ENCODE results near the gene TNFRSF8. TPM values are rescaled to one million over a fixed set of nuclear protein-coding genes. Genes with fewer than 3 reads are reported as not detected.
A peak's percentile ranks its signal among the peaks of the same experiment; 100 is the strongest.
"Not testable (repeated sequence)": the region's sequence is repeated elsewhere in the genome, so short reads cannot be mapped to it uniquely, and the experiment has no call there.

TNFRSF8 gene
- total RNA-seq, 2 donors from 2014 or later: 16.3 to 77.3 TPM

DNA sequence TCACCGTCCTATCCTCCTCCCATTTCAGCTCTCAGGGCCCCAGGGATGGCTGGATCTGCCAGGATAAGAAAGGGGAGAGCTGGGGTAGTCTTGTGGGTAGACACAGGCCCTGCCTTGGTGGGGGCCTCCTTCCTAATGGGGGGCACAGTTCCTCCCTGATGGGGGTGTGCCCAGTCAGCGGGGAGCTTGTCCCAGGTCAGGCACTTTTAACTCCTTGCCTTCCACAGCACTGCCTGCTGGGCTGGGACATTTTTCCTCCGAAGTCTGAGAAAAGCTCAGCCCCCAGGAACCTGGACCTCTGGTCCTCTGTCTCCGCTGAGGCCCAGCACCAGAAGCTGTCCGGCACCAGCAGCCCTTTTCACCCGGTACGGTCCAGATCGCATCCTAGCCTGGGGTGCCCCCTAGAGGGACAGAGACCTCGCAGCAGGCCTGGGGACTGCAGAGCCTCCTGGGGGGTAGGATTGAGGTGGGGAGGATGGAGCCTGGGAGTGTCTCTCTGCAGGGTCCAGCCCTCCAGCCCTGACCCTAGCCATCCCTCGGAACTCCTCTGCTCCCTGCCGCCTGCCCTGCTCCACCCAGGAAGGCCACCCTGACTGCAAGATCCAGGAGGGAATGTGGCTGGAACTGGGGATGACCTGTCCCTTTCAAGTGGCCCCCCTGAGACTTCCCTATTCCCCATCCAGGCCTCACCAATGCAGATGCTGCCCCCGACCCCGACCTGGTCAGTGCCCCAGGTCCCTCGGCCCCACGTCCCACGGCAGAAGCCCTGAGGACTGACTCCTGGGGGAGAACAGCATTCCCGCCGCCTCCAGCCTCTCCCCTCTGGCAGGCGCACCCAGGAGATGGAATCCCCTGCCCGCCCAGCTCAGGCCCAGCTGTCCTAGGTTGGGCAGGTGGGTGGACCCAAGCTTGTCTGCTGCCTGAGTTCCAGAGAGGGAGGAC lies 31.8 kb upstream of the TNFRSF8 start:
- Mint-ChIP-seq H3K36me3 (peaks cover 13% of the 10 kb centered on the region), H3K27me3 (no peaks in the 10 kb centered on the region), H3K4me1 (ENCODE audit: low read depth in 2 of 2) (peaks cover 4 to 15% of the 10 kb centered on the region in 2 donors), H3K4me3 (no peak overlapping the region), H3K9me3 (no peaks in the 10 kb centered on the region), H3K27ac (no peak overlapping the region)
- DNase-seq (ENCODE audit: low spot score) (no peak), ATAC-seq (peak; percentile 64 to 73)

DNA sequence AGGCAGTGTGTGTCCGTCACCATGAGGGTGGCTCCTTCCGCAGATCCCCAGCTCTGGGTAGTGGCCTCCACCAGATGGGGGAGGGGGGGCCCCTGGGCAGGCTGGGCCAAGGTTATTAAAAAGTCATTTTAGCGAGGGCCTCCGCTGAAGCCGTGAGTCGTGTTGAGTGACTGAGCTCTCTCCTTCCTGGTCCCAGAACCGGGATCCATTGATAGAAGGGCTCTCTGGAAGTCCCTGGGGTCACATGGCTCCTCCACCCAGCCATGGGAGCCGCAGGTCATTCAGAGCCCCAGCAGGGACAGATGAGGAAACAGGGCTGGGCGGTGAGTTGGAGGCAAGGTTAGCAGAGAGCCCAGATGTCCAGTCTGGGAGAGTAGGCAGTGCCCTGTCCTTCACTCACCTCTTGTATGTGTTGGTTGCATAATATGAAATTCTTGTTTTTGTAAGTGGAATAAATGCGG lies 30.9 kb upstream of the TNFRSF8 start:
- H3K9me3 Mint-ChIP-seq: no peaks in the 10 kb centered on the region

DNA sequence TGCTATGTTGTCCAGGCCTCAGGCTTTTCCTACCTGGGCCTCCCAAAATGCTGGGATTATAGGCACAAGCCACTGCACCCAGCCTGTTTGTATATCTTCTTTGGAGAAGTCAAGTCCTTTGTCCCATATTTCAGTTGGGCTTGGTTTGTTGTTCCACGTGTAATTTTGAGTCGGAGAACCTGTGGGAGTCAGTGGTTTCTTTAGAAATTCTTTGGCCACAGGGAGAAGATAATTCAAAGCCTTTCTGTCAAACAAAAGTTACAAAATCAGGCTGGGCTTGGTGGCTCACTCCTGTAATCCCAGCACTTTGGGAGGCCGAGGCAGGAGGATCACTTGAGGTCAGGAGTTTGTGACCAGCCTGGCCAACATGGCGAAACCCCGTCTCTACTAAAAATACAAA lies 29.7 kb upstream of the TNFRSF8 start:
- not testable (repeated sequence) for H3K36me3 Mint-ChIP-seq; DNase-seq (ENCODE audit: low spot score); H3K4me3 Mint-ChIP-seq; ATAC-seq; H3K27me3 Mint-ChIP-seq; H3K9me3 Mint-ChIP-seq; H3K27ac Mint-ChIP-seq
- peaks cover 12 to 13% of the 10 kb centered on the region in 2 donors for H3K4me1 Mint-ChIP-seq (ENCODE audit: low read depth in 2 of 2)

More for the DNA sequence above, 30.9 kb upstream of the TNFRSF8 start:
- no peaks in the 10 kb centered on the region for H3K27me3 Mint-ChIP-seq
- H3K4me1 Mint-ChIP-seq (ENCODE audit: low read depth in 2 of 2): peaks cover 4 to 12% of the 10 kb centered on the region in 2 donors
- no peak overlapping the region for H3K27ac Mint-ChIP-seq
- DNase-seq (ENCODE audit: low spot score) (no peak), ATAC-seq (no peak)
- no peak overlapping the region for H3K4me3 Mint-ChIP-seq
- H3K36me3 Mint-ChIP-seq: peaks cover 6% of the 10 kb centered on the region

DNA sequence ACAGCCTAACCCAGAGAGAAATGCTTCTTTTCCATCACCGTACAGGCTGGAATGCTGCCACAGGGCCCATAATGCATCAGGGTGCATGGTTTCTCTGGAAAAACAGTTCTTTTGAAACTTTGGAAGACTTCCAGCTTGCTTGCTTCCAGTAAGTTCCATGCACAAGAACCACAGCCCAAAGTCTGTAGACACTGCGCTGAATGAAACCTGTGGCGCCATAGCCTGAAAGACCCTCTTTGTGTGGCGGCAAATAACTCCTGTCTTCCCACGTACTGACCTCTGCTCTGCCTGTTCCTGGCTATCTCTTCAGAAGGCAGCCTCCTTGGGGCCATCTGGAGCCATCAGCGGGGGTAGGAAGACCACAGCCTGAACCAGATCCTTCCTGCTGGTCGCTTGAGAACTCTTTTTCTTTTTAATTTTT lies 28.7 kb upstream of the TNFRSF8 start:
- H3K4me3 Mint-ChIP-seq: no peak overlapping the region
- no peaks in the 10 kb centered on the region for H3K9me3 Mint-ChIP-seq
- no peak overlapping the region for H3K27ac Mint-ChIP-seq
- H3K27me3 Mint-ChIP-seq: no peaks in the 10 kb centered on the region
- no peaks in the 10 kb centered on the region for H3K36me3 Mint-ChIP-seq
- no peak for DNase-seq (ENCODE audit: low spot score)
- H3K4me1 Mint-ChIP-seq (ENCODE audit: low read depth in 2 of 2): peaks cover 16 to 18% of the 10 kb centered on the region in 2 donors
- no peak for ATAC-seq

DNA sequence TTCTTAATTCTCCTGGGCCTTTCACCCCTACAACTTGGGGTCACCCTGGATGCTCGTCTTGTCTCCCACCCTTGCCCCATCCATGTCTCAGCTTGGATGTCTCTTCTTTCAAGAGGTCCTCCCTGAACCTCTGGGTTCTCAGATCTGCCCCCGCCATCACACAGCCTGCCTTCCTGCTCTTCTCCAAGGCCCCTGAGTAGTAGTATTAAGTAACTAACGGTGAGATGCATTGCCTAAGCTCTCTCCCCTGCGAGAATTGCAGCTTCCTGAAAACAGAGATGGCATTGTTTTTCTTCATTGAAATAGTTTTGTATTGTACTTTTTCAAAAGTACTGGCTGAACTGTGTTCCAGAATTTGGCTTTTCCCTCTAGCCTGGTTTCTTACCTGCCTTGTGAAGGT lies 27.8 kb upstream of the TNFRSF8 start:
- Mint-ChIP-seq H3K27ac (peak overlapping the region in 1 of 2 donors; percentile 54), H3K27me3 (no peaks in the 10 kb centered on the region), H3K36me3 (no peaks in the 10 kb centered on the region), H3K9me3 (no peaks in the 10 kb centered on the region), H3K4me1 (ENCODE audit: low read depth in 2 of 2) (peaks cover 16 to 18% of the 10 kb centered on the region in 2 donors), H3K4me3 (no peak overlapping the region)
- no peak for DNase-seq (ENCODE audit: low spot score)
- ATAC-seq: no peak

DNA sequence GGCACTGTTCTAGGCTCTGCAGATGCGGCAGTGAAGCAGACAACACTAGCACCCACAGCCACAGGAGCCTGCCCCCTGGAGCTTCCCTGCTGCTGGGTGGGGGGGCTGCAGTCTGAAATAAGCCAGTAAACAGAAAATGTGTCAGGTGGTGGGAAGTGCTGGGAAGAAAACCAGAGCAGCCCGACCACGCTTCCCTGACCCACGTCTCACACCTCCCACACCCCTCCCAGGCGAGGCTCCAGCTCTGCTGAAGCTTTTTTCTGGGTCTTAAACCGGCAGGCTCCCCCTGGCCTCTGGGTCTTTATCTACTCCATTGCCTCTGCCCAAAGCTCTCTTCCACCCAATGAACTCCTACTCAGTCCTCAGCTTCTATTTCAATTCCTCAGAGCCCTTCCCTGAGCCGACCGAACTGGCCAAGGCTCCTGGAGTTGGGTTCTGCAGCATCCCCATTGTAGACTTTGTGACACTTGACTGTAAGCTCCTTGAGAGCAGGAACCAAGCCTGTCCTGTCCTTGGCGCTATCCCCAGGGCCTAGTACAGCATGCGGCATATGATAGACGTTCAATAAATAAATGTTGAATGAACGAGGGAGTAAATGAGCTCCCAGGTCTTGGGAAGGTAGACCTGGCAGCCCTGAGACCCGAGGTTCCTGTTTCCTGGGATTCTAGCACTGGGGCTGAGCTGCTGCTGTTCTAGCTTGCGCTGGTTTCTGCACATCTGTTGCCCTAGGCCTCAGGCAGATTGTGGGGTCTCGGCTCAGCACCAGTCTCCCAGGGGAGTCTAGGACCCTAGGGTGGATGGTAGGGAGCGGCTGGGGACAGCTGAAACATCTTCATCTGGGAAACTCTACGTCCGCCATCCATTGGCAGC lies 25.4 kb upstream of the TNFRSF8 start:
- Mint-ChIP-seq H3K27ac (no peak overlapping the region), H3K9me3 (no peaks in the 10 kb centered on the region), H3K36me3 (no peaks in the 10 kb centered on the region), H3K27me3 (no peaks in the 10 kb centered on the region), H3K4me3 (no peak overlapping the region), H3K4me1 (ENCODE audit: low read depth in 2 of 2) (peaks cover 16 to 18% of the 10 kb centered on the region in 2 donors)
- ATAC-seq (no peak), DNase-seq (ENCODE audit: low spot score) (no peak)

DNA sequence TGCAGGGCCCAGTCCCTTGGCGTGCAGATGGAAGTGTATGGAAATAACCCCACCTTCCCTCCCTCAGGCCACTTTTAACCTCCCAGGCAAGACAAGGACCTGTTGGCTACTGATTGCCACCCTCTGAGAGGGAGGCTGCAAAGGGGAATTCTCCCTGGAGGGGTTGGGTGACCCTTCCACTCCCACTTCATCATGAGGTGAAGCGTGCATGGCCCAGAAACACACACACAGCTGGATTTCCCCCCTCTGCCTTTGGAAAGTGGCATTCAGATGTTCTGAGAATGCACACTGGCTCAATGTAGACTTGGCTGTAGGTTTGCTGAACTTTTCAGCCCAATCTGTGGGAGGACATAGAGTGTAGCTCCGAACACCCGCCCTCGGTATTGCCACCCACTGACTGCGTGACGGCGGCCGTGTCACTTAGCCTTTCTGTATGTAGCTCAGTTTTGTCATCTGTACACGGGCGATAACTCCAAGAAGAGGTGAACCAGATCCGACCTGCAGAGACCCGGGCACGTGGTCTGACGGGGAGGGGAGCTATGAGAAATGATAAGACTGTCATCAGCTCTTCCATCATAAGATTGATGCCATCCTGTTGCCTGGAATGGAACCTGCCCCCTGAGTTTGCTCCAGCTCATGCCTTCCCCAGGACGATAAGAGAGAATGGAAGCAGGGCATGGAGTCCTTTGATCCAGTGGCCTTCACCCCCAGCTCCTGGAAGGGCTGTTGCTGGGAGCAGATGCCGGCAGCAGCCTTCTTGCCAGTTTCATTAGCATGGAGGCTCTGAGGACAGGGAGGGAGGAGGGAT lies 24.5 kb upstream of the TNFRSF8 start:
- H3K27ac Mint-ChIP-seq: no peak overlapping the region
- DNase-seq (ENCODE audit: low spot score): no peak
- peaks cover 16 to 18% of the 10 kb centered on the region in 2 donors for H3K4me1 Mint-ChIP-seq (ENCODE audit: low read depth in 2 of 2)

DNA sequence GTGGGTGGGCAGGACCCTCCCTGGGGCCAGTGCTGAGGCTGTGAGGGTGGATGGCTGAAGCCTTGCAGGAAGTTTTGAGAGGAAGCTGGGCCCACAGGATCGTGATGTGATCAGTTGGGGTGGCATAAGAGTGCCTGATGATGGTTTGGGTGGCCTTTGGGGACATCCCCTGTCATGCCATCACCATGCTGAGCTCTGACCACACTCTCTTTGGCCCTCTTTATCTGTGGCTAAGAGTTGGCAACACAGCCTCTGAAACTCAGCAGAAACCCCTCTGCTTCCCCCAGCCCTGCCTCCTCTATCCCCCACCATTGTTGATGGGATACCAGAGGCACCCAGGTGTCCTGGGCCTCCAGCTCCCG lies 24.0 kb upstream of the TNFRSF8 start:
- ATAC-seq (peak; percentile 55 to 77), DNase-seq (ENCODE audit: low spot score) (no peak)
- Mint-ChIP-seq H3K4me3 (no peak overlapping the region), H3K27me3 (no peaks in the 10 kb centered on the region), H3K4me1 (ENCODE audit: low read depth in 2 of 2) (peaks cover 16 to 20% of the 10 kb centered on the region in 2 donors), H3K9me3 (no peaks in the 10 kb centered on the region), H3K36me3 (no peaks in the 10 kb centered on the region), H3K27ac (no peak overlapping the region)

More for the DNA sequence above, 24.5 kb upstream of the TNFRSF8 start:
- Mint-ChIP-seq H3K9me3 (no peaks in the 10 kb centered on the region), H3K36me3 (no peaks in the 10 kb centered on the region), H3K4me3 (no peak overlapping the region), H3K27me3 (no peaks in the 10 kb centered on the region)
- ATAC-seq: no peak

DNA sequence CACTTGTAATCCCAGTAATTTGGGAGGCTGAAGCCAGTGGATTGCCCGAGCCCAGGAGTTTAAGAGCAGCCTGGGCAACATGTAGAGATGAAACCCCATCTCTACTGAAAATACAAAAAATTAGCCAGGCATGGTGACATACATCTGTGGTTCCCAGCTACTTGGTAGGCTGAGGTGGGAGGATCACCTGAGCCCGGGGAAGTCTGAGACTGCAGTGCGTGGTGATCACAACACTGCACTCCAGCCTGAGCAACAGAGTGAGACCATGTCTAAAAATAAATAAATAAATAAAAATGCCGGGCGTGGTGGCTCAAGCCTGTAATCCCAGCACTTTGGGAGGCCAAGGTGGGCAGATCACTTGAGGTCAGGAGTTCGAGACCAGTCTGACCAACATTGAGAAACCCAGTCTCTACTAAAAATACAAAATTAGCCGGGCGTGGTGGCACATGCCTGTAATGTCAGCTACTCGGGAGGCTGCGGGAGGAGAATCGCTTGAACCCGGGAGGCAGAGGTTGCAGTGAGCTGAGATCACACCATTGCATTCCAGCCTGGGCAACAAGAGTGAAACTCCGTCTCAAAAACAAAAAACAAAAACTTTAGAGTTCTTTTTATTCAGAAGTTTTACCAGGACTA lies 23.2 kb upstream of the TNFRSF8 start:
- not testable (repeated sequence) for H3K27me3 Mint-ChIP-seq; H3K4me3 Mint-ChIP-seq; H3K27ac Mint-ChIP-seq; DNase-seq (ENCODE audit: low spot score); ATAC-seq; H3K9me3 Mint-ChIP-seq; H3K36me3 Mint-ChIP-seq
- peaks cover 16 to 21% of the 10 kb centered on the region in 2 donors for H3K4me1 Mint-ChIP-seq (ENCODE audit: low read depth in 2 of 2)

DNA sequence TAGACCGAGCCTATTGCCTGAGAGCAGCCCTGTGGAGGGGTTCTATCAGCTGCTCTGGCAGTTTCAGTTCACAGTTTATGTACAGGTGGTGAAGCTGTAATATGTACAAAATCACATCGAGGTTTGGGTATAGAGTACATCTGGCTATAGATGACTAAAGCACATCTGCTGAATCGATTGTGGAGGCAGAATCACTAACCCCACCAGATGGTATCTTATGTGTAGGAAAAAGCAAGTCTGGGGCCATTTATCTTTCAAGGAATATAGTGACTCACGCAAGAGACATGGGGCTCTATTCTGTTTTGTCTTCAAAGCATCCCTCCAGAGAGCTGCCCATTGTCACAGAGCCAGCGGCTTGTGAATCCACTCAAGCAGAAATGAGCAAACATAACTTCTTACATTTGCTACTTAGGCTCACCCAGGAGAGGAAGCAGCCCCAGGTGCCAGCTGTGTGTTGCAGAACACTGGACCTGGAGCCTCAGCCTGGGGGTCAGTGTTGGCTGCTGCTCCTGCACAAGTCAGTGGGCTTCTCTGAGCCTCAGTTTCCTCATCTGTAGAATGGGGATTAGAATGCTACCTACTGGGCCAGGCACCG lies 22.5 kb upstream of the TNFRSF8 start:
- H3K4me3 Mint-ChIP-seq: no peak overlapping the region
- peaks cover 13 to 19% of the 10 kb centered on the region in 2 donors for H3K4me1 Mint-ChIP-seq (ENCODE audit: low read depth in 2 of 2)
- H3K27ac Mint-ChIP-seq: no peak overlapping the region
- peak in 1 of 2 donors; percentile 65 for ATAC-seq
- no peaks in the 10 kb centered on the region for H3K36me3 Mint-ChIP-seq
- DNase-seq (ENCODE audit: low spot score): no peak
- H3K27me3 Mint-ChIP-seq: peaks cover 0 to 2% of the 10 kb centered on the region in 2 donors
- no peaks in the 10 kb centered on the region for H3K9me3 Mint-ChIP-seq

DNA sequence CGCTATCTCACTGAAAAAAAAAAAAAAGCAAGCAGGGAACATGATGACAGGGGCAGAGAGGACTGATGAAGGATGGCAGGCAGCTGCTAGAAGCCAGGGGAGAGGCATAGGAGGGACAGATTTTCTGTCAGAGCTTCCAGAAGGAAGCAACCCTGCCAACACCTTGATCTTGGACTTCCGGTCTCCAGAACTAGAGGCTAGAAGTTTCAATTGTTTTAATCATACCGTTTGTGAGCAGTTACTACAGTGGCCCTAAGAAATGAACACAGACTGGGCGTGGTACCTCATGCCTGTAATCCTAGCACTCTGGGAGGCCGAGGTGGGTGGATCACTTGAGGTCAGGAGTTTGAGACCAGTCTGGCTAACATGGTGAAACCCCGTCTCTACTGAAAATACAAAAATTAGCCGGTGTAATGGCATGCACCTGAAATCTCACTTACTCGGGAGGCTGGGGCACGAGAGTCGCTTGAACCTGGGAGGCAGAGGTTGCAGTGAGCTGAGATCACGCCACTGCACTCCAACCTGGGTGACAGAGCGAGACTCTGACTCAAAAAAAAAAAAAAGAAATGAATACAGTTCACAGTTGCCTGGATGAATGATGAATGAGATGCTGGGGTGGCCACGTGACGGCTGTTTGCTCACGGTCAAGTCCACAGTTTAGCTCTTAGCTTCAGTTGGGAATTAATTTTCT lies 18.8 kb upstream of the TNFRSF8 start:
- not testable (repeated sequence) for H3K27me3 Mint-ChIP-seq; H3K4me3 Mint-ChIP-seq; H3K4me1 Mint-ChIP-seq (ENCODE audit: low read depth in 2 of 2); DNase-seq (ENCODE audit: low spot score); H3K9me3 Mint-ChIP-seq; H3K36me3 Mint-ChIP-seq
- ATAC-seq: peak in 1 of 2 donors; percentile 54
- H3K27ac Mint-ChIP-seq: peak overlapping the region in 1 of 2 donors; percentile 39

DNA sequence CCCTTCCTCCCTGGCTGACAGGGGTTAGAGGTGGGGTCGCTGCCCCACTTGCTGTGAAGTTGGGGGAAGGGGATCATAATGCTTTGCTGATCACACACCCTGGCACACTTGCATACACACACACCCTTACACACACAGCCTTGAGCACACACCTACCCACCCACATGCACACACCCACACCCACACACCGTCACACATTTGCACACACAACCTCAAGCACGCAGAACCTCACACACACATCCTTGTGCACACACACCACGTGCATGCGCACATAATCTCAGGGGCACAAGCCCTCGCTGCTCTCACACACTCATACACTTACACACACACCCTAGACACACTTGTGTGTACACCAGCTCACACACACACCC lies 16.4 kb upstream of the TNFRSF8 start:
- H3K4me1 Mint-ChIP-seq (ENCODE audit: low read depth in 2 of 2): peaks cover 2 to 8% of the 10 kb centered on the region in 2 donors
- no peak for ATAC-seq
- H3K9me3 Mint-ChIP-seq: no peaks in the 10 kb centered on the region
- H3K27me3 Mint-ChIP-seq: peaks cover 0 to 2% of the 10 kb centered on the region in 2 donors
- no peaks in the 10 kb centered on the region for H3K36me3 Mint-ChIP-seq
- H3K4me3 Mint-ChIP-seq: no peak overlapping the region
- no peak for DNase-seq (ENCODE audit: low spot score)
- H3K27ac Mint-ChIP-seq: no peak overlapping the region

Measured in natural killer cell treated with Interleukin-12 subunit alpha and Interleukin-12 subunit beta and Interleukin-15 and Interleukin-18, amount 100 ng/mL, for 72 hours (primary cell).